Loucy (cell line): ENCODE measurements around the gene ABCA3.
"Not testable (repeated sequence)": the region's sequence is repeated elsewhere in the genome, so short reads cannot be mapped to it uniquely, and the experiment has no call there.

ENCODE experiments used
- EZH2phosphoT487 ChIP-seq: fragments of 200-600 bp; IDR thresholded peaks from 2 replicates; pipeline ENCODE4 v1.6.1; 2018; ENCODE audit warnings: antibody characterized with exemption, mild to moderate bottlenecking, moderate library complexity, borderline replicate concordance
- TF ChIP-seq, protein P1 (sequence below): fragments of 200-600 bp; sonication (generic); conservative IDR thresholded peaks from 2 replicates; pipeline ENCODE4 v1.5.1; 2014; ENCODE audit warnings: mild to moderate bottlenecking, antibody characterized with exemption, low read length

DNA sequence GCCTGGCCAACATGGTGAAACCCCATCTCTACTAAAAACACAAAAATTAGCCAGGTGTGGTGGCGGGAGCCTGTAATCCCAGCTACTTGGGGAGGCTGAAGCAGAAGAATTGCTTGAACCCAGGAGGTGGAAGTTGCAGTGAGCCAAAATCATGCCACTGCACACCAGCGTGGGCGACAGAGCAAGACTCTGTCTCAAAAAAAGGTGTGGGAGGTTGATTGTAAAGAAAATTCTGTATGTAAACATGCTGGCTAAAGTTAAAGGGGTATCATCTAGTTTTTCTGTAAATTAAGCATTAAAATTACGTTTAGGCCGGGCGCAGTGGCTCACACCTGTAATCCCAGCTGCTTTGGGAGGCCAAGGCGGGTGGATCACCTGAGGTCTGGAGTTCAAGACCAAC, 82.0 kb downstream of the ABCA3 start:
- TF ChIP-seq, protein P1, sequence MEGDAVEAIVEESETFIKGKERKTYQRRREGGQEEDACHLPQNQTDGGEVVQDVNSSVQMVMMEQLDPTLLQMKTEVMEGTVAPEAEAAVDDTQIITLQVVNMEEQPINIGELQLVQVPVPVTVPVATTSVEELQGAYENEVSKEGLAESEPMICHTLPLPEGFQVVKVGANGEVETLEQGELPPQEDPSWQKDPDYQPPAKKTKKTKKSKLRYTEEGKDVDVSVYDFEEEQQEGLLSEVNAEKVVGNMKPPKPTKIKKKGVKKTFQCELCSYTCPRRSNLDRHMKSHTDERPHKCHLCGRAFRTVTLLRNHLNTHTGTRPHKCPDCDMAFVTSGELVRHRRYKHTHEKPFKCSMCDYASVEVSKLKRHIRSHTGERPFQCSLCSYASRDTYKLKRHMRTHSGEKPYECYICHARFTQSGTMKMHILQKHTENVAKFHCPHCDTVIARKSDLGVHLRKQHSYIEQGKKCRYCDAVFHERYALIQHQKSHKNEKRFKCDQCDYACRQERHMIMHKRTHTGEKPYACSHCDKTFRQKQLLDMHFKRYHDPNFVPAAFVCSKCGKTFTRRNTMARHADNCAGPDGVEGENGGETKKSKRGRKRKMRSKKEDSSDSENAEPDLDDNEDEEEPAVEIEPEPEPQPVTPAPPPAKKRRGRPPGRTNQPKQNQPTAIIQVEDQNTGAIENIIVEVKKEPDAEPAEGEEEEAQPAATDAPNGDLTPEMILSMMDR = not testable (repeated sequence)
- not testable (repeated sequence) for TF ChIP-seq EZH2phosphoT487
